NCI-H345 treated with DMSO at 0.1 percent for 48 hours (cell line): ENCODE measurements around the gene SLC22A13.
"Not testable (repeated sequence)": the region's sequence is repeated elsewhere in the genome, so short reads cannot be mapped to it uniquely, and the experiment has no call there.

ENCODE experiments used
- DNase-seq: peaks from one replicate; lab custom pipeline; 2025; ENCODE audit not compliant: unreplicated experiment; lab: John Stamatoyannopoulos, UW

Gene SLC22A13, protein sequence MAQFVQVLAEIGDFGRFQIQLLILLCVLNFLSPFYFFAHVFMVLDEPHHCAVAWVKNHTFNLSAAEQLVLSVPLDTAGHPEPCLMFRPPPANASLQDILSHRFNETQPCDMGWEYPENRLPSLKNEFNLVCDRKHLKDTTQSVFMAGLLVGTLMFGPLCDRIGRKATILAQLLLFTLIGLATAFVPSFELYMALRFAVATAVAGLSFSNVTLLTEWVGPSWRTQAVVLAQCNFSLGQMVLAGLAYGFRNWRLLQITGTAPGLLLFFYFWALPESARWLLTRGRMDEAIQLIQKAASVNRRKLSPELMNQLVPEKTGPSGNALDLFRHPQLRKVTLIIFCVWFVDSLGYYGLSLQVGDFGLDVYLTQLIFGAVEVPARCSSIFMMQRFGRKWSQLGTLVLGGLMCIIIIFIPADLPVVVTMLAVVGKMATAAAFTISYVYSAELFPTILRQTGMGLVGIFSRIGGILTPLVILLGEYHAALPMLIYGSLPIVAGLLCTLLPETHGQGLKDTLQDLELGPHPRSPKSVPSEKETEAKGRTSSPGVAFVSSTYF

GRCh38 chr3:38265604-38266307 is at the start of gene SLC22A13:
Gene SLC22A13 (plus strand): TSS chr3:38265812. CDS start chr3:38265861, 49 bp downstream.
- no peak for DNase-seq

DNA sequence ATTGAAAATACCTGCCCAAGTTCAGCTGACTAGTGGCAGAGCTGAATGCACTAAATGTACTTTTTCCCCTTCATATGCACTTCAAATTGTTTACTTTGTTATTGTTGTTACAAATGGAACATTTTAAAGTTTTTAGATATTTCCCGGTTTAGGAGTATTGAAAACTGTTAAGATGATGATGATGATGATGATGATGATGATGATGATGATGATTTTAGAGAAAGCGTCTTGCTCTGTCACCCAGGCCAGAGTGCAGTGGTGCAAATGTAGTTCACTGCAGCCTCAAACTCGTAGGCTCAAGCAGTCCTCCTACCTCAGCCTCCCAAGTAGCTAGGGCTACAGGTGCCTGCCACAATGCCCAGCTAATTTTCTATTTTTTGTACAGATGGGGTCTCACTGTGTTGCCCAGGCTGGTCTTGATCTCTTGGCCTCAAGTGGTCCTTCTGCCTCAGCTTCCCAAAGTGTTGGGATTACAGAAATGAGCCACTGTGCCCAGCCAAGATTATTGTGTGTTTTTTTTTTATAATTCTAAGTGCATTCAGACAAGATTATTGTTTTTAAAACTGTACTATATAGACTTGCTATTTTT is 45.9 kb upstream of the SLC22A13 start:
- no peak for DNase-seq

DNA sequence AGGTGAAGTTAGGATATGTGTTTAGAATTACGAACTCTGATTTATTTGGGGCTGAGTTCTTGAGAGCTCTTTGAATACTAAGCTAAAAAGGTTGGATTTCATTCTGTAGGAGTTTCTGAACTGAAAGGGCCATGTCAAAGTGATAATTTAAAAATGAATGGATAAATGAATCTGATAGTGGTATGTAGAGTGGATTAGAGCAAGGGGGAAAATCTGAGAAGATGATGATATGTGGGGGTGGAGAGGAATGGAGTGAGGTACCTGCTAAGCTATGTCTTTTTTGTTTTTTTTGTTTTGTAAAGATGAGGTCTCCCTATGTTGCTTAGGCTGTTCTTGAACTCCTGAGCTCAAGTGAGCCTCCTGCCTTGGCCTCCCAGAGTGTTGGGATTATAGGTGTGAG is 44.6 kb upstream of the SLC22A13 start:
- DNase-seq, result no peak

DNA sequence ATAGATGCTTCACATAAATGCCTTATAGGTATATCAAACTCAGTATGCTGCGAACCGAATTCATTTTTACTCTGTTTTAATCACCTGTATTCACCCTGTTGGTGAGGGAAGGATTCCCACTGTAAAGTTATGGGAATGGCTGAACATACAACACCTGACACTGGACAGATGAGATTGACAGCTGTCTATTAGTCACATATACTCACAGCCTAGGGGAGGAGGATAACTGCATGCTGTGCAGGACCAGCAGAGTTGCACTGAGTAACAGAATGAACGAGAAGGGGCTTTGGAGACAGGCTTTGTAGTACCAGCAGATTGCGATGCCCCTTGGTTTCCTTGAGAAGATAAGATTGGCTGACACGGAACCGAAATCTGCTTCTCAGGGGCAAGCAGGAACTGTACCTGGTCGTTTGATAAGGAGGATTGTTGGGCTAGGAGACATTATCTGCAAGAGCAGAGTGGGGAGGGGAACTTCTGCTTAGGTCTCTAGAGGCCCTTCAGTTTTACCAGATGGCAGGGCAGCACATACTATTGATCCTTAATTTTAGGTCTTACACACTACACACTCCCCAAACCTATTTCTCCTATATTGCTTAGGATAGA is 43.5 kb upstream of the SLC22A13 start:
- DNase-seq, result no peak

DNA sequence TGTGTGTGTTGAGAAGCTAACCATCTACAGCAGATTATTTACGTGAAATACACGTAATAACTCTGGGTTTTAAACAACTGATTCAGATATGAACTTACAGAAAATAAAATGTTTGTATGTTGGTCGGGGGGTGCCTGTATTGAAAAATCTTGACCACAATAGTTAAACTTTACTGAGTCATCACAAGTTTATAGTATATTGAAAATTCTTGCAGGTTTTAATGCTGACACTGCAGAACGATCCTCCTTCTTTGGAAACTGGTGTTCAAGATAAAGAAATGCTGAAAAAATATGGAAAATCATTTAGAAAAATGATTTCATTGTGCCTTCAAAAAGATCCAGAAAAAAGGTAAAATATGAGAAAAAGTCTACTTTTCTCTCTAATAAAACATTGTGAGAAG is 41.3 kb upstream of the SLC22A13 start:
- DNase-seq, result no peak

GRCh38 chr3:38226273-38226672 is 39.3 kb upstream of the SLC22A13 start:
- no peak for DNase-seq

GRCh38 chr3:38227989-38228388 is 37.6 kb upstream of the SLC22A13 start:
- DNase-seq, result no peak

GRCh38 chr3:38229036-38229435 is 36.6 kb upstream of the SLC22A13 start:
- DNase-seq, result no peak

- no peak for DNase-seq
These were observed 32.9 kb upstream of the SLC22A13 start for GRCh38 chr3:38232701-38233100.

DNA sequence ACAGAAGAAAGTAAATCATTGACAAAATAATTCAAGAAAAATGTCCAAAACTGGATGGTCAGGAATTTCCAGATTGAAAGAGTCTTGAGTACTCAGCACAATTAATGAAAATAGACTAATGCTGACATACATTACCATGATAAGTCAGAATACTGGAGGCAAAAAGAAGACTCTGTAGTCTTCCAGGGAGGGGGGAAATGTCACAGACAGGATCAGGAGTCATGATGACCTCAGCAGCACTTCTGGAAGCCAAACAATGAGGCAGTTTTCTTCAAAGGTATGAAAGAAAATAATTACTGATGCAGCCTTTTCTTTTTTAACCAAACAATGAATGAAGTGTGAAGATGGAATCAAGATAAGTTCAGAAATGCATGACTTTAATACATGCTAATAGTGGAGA is 30.1 kb upstream of the SLC22A13 start:
- no peak for DNase-seq

DNA sequence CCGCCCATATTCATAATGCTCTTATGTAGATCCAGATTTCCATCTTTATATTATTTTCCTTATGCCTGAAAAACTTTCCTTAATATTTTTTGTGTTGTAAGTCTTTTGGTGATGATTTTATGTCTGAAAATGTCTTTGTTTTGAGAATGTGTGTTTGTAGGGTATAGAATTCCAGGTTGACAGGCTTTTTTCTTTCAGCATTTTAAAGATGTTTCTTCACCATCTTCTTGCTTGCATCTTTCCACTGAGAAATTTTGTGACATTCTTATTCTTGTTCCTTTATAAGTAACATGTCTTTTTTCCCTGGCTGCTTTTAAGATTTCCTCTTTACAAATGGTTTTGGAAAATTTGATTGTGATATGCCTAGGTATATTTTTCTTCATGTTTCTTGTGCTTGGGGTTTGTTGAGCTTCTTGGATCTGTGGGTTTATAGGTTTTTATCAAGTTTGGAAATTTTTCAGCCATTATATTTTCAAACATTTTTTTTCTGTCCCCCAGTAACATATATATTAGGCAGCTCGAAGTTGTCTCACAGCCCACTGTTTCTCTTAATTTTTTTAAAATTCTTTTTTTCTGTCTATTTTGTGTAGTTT is 27.1 kb upstream of the SLC22A13 start:
- DNase-seq, result no peak

GRCh38 chr3:38242812-38243211 is 22.8 kb upstream of the SLC22A13 start:
- not testable (repeated sequence) for DNase-seq

- DNase-seq, result no peak
These were observed 19.7 kb upstream of the SLC22A13 start for GRCh38 chr3:38245930-38246329.

GRCh38 chr3:38247366-38248035 is 18.1 kb upstream of the SLC22A13 start:
- DNase-seq, result no peak

DNA sequence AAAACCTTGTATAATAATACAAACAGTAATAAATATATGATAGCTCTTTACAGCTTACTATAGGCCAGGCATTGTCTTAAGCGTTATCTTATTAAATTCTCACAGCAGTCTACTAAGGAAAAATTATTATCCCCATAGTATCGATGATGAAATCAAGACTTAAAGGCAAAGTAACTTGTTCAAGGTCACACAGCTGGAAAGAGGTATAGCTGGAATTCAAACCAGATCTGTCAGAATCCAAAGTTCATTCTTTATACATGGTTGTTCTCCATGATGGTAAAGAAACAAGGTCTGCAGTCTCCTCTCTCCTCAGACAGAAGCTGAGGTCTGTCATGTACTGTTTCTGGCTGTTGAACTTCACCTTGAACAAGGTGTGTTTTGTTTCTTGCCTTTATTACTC is 15.4 kb upstream of the SLC22A13 start:
- no peak for DNase-seq

GRCh38 chr3:38251197-38251596 is 14.4 kb upstream of the SLC22A13 start:
- DNase-seq, result no peak

DNA sequence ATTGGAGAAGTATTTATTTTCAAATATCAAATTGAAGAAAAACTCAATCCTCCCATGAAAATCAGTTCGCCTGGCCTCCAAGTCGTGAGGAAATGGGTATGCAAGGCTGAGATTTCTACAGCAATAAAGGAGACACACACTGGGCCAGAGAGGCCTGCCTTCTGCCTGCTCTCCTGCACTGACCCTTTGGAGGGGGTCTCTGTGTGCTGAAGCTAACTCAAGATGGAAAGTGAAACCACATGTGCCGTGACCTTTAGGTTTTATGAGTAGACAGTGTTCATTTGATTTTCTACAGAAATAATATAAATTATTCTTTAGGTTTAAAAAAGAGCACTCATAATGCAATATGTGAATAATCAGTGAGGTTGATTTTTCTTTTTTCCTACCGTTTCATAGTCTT is 11.9 kb upstream of the SLC22A13 start:
- no peak for DNase-seq

GRCh38 chr3:38254872-38255271 is 10.7 kb upstream of the SLC22A13 start:
- DNase-seq, result no peak

DNA sequence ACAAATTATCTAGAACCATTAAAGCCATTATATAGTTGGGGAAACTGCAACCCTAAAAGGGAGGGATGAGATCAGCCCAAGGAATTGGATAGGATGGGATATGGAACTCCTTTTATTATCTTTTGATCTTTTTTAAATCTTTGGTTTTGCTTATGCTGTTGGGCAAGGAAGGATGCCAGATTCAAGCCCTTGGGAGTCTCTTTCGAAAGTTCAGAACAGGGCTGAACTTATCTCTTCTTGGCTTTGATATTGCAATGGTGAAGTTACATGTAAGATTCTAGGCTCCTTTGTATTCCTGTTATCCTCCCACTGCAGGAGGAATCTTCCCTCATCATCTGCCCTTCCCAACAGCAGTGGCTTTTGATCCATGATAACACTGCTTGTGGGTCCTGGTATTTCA is 10.0 kb upstream of the SLC22A13 start:
- DNase-seq, result no peak

- DNase-seq, result no peak
These were observed 8.0 kb upstream of the SLC22A13 start for GRCh38 chr3:38257583-38257982.
